Smooth muscle cell (in vitro differentiated cells): Measurements from ENCODE around the gene NRXN3. TPM values are rescaled to one million over a fixed set of nuclear protein-coding genes. Genes with fewer than 3 reads are reported as not detected.

ENCODE experiments used
- DNase-seq: peaks from one replicate; lab custom pipeline; 2025; ENCODE audit not compliant: unreplicated experiment; lab: John Stamatoyannopoulos, UW
- H2AFZ ChIP-seq: fragments of 200-600 bp; sonication (generic); 2 replicates; pipeline ENCODE4 v1.6.0; 2016; ENCODE audit warnings: antibody characterized with exemption, low read depth, mild to moderate bottlenecking
- H3F3A ChIP-seq: fragments of 200-600 bp; sonication (generic); 2 replicates; pipeline ENCODE4 v1.6.0; 2017; ENCODE audit warnings: antibody characterized with exemption, low read depth
- H3K27ac ChIP-seq: fragments of 200-600 bp; sonication (generic); 2 replicates; pipeline ENCODE4 v1.5.1; 2016; ENCODE audit warnings: low read depth, mild to moderate bottlenecking
- H3K27me3 ChIP-seq: fragments of 200-600 bp; sonication (generic); 2 replicates; pipeline ENCODE4 v1.6.1; 2016; ENCODE audit warnings: low read depth, mild to moderate bottlenecking
- H3K36me3 ChIP-seq: fragments of 200-600 bp; sonication (generic); 2 replicates; pipeline ENCODE4 v1.5.1; 2016; ENCODE audit warnings: low read depth
- H3K4me1 ChIP-seq: fragments of 200-600 bp; sonication (generic); 2 replicates; pipeline ENCODE4 v1.5.1; 2016; ENCODE audit warnings: low read depth
- H3K4me2 ChIP-seq: fragments of 200-600 bp; sonication (generic); 2 replicates; pipeline ENCODE4 v1.6.0; 2016; ENCODE audit warnings: mild to moderate bottlenecking
- H3K4me3 ChIP-seq: fragments of 200-600 bp; sonication (generic); 2 replicates; pipeline ENCODE4 v1.5.1; 2016; ENCODE audit warnings: mild to moderate bottlenecking
- H3K79me2 ChIP-seq: fragments of 200-600 bp; sonication (generic); 2 replicates; pipeline ENCODE4 v1.6.0; 2016; ENCODE audit warnings: low read depth, mild to moderate bottlenecking
- H3K9ac ChIP-seq: fragments of 200-600 bp; sonication (generic); 2 replicates; pipeline ENCODE4 v1.6.0; 2016; ENCODE audit warnings: low read depth
- H3K9me3 ChIP-seq: fragments of 200-600 bp; sonication (generic); replicated peaks from 2 replicates; pipeline ENCODE4 v1.5.1; 2016; ENCODE audit warnings: low read depth
- H4K20me1 ChIP-seq: fragments of 200-600 bp; sonication (generic); 2 replicates; pipeline ENCODE4 v1.6.0; 2016; ENCODE audit warnings: low read depth
- CTCF ChIP-seq: fragments of 200-600 bp; sonication (generic); IDR thresholded peaks from 2 replicates; pipeline ENCODE4 v1.5.1; 2017; ENCODE audit warnings: borderline replicate concordance, mild to moderate bottlenecking, antibody characterized with exemption; ENCODE audit not compliant: insufficient read depth, poor library complexity, severe bottlenecking
- WGBS: methylation state at CpG from one replicate; pipeline ENCODE4 v1.1.7; 2016; ENCODE audit warnings: low lambda C conversion rate; 5-methylcytosine and 5-hydroxymethylcytosine counted together
- polyA plus RNA-seq: library from polyadenylated mRNA; unstranded; fragments of >200 nt; fragmentation: Nextera tagmentation; extraction: Ambion mirVana; gene quantifications from 2 replicates; pipeline ENCODE4 v1.2.1, GENCODE V29; 2016
- total RNA-seq: library from RNA; depleted of rRNA; stranded (reverse); fragments of >200 nt; gene quantifications from 2 replicates; pipeline ENCODE4 v1.2.3, GENCODE V29; 2014

The NRXN3 gene
- total and polyA plus RNA-seq, 2 experiments from 2014 or later, result 1.2 to 7.0 TPM

GRCh38 chr14:79056879-79057278 lies 886.7 kb downstream of the NRXN3 start:
- no peaks in the 10 kb centered on the region for H3F3A ChIP-seq
- H3K36me3 ChIP-seq, result no peaks in the 10 kb centered on the region
- peaks cover 2% of the 10 kb centered on the region for H3K4me1 ChIP-seq
- peak overlapping the region; percentile 64 for H3K27ac ChIP-seq
- WGBS, result 23% methylated on average over 1 of the region's 1 CpG
- H3K4me3 ChIP-seq, result no peak overlapping the region
- H3K4me2 ChIP-seq, result peak overlapping the region; percentile 54
- H3K9ac ChIP-seq, result no peak overlapping the region
- H3K9me3 ChIP-seq, result no peaks in the 10 kb centered on the region
- no peak for DNase-seq
- no peaks in the 10 kb centered on the region for H3K79me2 ChIP-seq
- H3K27me3 ChIP-seq, result no peaks in the 10 kb centered on the region
- no peak overlapping the region for H2AFZ ChIP-seq
- no peak for TF ChIP-seq CTCF
- no peaks in the 10 kb centered on the region for H4K20me1 ChIP-seq

- Histone ChIP-seq H4K20me1 (no peaks in the 10 kb centered on the region), H3K4me1 (peaks cover 6% of the 10 kb centered on the region), H3K36me3 (no peaks in the 10 kb centered on the region), H3K27ac (peak overlapping the region; percentile 64), H3K27me3 (no peaks in the 10 kb centered on the region), H2AFZ (no peak overlapping the region), H3K4me2 (peak overlapping the region; percentile 54), H3K4me3 (no peak overlapping the region), H3K79me2 (no peaks in the 10 kb centered on the region), H3K9ac (no peak overlapping the region), H3K9me3 (no peaks in the 10 kb centered on the region), H3F3A (no peaks in the 10 kb centered on the region)
- WGBS, result 22% methylated on average over 2 of the region's 2 CpGs
- no peak for DNase-seq
- no peak for TF ChIP-seq CTCF
Observed at GRCh38 chr14:79057333-79057732, 887.2 kb downstream of the NRXN3 start.

DNA sequence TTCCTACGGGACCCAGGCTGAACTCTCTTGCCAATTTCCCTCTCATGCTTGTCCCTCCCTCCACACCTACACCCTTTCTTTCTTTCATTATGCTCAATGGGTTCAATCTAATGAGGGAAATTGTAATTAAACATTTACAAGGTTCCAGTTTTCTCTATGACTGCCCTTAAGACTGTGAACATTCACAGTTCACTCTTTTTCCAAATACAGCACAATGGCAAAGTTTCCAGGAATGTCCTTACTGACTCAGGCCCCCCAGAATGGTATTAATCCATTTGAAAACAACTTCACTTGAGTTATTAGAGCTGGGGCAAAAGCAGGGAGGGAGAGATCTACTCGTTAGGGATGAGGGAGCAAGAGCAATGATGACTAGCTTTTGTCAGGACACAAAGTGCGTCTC lies 892.1 kb downstream of the NRXN3 start:
- H2AFZ ChIP-seq, result no peak overlapping the region
- H3K27me3 ChIP-seq, result no peaks in the 10 kb centered on the region
- H3K27ac ChIP-seq, result no peak overlapping the region
- no peaks in the 10 kb centered on the region for H4K20me1 ChIP-seq
- no peaks in the 10 kb centered on the region for H3K36me3 ChIP-seq
- WGBS, result 76% methylated on average over 3 of the region's 3 CpGs
- no peak for TF ChIP-seq CTCF
- no peaks in the 10 kb centered on the region for H3F3A ChIP-seq
- H3K4me2 ChIP-seq, result no peak overlapping the region
- H3K9me3 ChIP-seq, result no peaks in the 10 kb centered on the region
- no peak overlapping the region for H3K9ac ChIP-seq
- no peak overlapping the region for H3K4me3 ChIP-seq
- DNase-seq, result no peak
- no peaks in the 10 kb centered on the region for H3K79me2 ChIP-seq
- H3K4me1 ChIP-seq, result peaks cover 9% of the 10 kb centered on the region

DNA sequence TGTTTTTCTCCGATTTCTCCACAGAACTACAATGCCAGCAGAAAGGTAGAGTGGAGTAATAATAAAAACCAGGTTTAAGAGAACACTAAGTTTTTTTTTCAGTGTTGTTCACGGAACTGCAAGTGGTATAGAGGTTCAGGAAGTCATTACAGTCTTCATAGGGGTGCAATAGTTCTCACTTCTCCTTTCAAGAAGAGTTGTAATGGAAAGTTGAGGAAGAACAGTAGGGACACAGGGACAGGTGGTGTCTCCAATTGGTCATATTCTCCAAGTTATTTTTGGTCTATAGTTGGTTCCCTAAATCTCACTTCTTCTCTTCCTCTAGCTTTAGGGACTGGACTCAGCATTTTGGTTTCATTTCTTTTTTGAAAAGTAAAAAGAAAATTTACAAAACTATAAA lies 894.0 kb downstream of the NRXN3 start:
- Histone ChIP-seq H3K4me1 (peaks cover 9% of the 10 kb centered on the region), H3K9ac (no peak overlapping the region), H3K79me2 (no peaks in the 10 kb centered on the region), H3K4me2 (no peak overlapping the region), H4K20me1 (no peaks in the 10 kb centered on the region), H3K27ac (no peak overlapping the region), H2AFZ (no peak overlapping the region), H3K27me3 (peaks cover 9% of the 10 kb centered on the region), H3F3A (no peaks in the 10 kb centered on the region), H3K9me3 (no peaks in the 10 kb centered on the region), H3K36me3 (no peaks in the 10 kb centered on the region), H3K4me3 (no peak overlapping the region)
- no peak for TF ChIP-seq CTCF
- DNase-seq, result no peak
- 88% methylated on average over 2 of the region's 2 CpGs for WGBS
